ENCODE data around the gene HOATZ. TPM values are rescaled to one million over a fixed set of nuclear protein-coding genes. Genes with fewer than 3 reads are reported as not detected.

HOATZ gene
- total and polyA plus RNA-seq, 2 donors (not counting 1 experiment from before 2014, with no cell fraction given), result not detected

DNA sequence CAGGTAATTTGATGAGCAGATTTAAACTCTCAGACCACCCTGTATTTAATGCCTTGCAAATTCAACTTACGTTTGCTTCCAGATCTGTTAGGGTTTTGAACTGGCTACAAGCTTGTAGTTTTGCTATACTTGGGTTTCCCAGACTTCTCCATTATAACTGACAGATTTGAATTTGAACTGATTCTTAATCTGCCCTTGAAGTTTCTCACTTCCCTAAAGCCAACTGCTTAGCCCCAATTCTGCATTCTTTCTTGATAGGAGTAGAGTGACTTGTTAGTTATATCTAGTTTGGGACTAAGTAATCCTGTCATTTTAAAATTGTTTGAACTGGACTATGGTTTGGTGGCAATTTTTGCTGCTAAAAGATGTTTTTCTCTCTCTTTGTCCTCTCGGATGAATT lies 35.7 kb downstream of the HOATZ start:
- H3K27me3 ChIP-seq (ENCODE audit: control insufficient read depth, insufficient read depth, low read length), result no peaks in the 10 kb centered on the region
- no peak for DNase-seq (ENCODE audit: low read depth in 2 of 2)
- peaks cover 18% of the 10 kb centered on the region for H3K36me3 ChIP-seq (ENCODE audit: control insufficient read depth, insufficient read depth, low read length)
- H3K79me2 ChIP-seq (ENCODE audit: control insufficient read depth, insufficient read depth, low read length), result no peaks in the 10 kb centered on the region
- H3K4me1 ChIP-seq (ENCODE audit: control insufficient read depth, extremely low read depth, insufficient read depth, low read length), result peaks cover 6% of the 10 kb centered on the region
- no peak overlapping the region for H3K4me2 ChIP-seq (ENCODE audit: extremely low read depth, insufficient read depth, low read length)
- H3K27ac ChIP-seq (ENCODE audit: insufficient read depth, low read length), result no peak overlapping the region
- no peaks in the 10 kb centered on the region for H4K20me1 ChIP-seq (ENCODE audit: control insufficient read depth, extremely low read depth, insufficient read depth, low read length)
- H3K9ac ChIP-seq (ENCODE audit: insufficient read depth, low read length), result no peak overlapping the region
- H3K4me3 ChIP-seq (replicated peaks in 1 of 4; ENCODE audit: control extremely low read depth in 1 of 4, insufficient read depth in 1 of 4, low read depth in 3 of 4, low read length in 4 of 4), result no peak overlapping the region
- H3K9me3 ChIP-seq (ENCODE audit: control insufficient read depth, insufficient read depth, low read depth, low read length), result no peaks in the 10 kb centered on the region
- no peak overlapping the region for H2AFZ ChIP-seq (ENCODE audit: low read length)
- no peak for TF ChIP-seq EZH2 (IDR thresholded peaks at IDR 0.05; ENCODE audit: low read length, missing control alignments)
- TF ChIP-seq, protein P1, sequence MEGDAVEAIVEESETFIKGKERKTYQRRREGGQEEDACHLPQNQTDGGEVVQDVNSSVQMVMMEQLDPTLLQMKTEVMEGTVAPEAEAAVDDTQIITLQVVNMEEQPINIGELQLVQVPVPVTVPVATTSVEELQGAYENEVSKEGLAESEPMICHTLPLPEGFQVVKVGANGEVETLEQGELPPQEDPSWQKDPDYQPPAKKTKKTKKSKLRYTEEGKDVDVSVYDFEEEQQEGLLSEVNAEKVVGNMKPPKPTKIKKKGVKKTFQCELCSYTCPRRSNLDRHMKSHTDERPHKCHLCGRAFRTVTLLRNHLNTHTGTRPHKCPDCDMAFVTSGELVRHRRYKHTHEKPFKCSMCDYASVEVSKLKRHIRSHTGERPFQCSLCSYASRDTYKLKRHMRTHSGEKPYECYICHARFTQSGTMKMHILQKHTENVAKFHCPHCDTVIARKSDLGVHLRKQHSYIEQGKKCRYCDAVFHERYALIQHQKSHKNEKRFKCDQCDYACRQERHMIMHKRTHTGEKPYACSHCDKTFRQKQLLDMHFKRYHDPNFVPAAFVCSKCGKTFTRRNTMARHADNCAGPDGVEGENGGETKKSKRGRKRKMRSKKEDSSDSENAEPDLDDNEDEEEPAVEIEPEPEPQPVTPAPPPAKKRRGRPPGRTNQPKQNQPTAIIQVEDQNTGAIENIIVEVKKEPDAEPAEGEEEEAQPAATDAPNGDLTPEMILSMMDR (conservative IDR thresholded peaks at IDR 0.05 in 1 of 2, IDR thresholded peaks at IDR 0.05 in 1 of 2; ENCODE audit: low read depth in 1 of 2, low read length in 2 of 2), result no peak

DNA sequence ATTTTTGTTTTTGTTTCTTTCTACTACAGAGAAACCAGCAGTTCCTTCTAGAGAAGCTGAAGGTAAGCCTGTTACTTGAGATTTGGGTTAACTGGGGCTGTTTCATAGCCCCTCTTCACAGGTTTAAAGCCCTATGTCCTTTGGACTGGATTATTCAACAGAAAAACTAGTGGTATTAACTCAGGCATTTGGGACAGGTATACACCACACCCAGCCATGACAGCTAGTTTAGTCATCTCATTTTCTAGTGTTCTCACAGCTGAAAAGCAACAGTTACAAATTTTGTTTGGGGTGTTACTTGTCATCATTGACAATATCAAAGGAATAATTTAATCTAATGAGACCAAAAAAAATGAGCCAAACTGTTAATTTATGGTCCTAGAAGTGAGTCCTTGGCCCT lies 40.0 kb downstream of the HOATZ start:
- Histone ChIP-seq H3K4me2 (ENCODE audit: extremely low read depth, insufficient read depth, low read length) (no peak overlapping the region), H3K4me1 (ENCODE audit: control insufficient read depth, extremely low read depth, insufficient read depth, low read length) (peaks cover 22% of the 10 kb centered on the region), H3K36me3 (ENCODE audit: control insufficient read depth, insufficient read depth, low read length) (peaks cover 8% of the 10 kb centered on the region), H3K9ac (ENCODE audit: insufficient read depth, low read length) (no peak overlapping the region), H3K79me2 (ENCODE audit: control insufficient read depth, insufficient read depth, low read length) (no peaks in the 10 kb centered on the region), H3K27ac (ENCODE audit: insufficient read depth, low read length) (no peak overlapping the region), H4K20me1 (ENCODE audit: control insufficient read depth, extremely low read depth, insufficient read depth, low read length) (no peaks in the 10 kb centered on the region), H3K4me3 (replicated peaks in 1 of 4; ENCODE audit: control extremely low read depth in 1 of 4, insufficient read depth in 1 of 4, low read depth in 3 of 4, low read length in 4 of 4) (no peak overlapping the region), H3K9me3 (ENCODE audit: control insufficient read depth, insufficient read depth, low read depth, low read length) (peaks cover 2% of the 10 kb centered on the region), H3K27me3 (ENCODE audit: control insufficient read depth, insufficient read depth, low read length) (no peaks in the 10 kb centered on the region), H2AFZ (ENCODE audit: low read length) (no peak overlapping the region)
- TF ChIP-seq, protein P1 (conservative IDR thresholded peaks at IDR 0.05 in 1 of 2, IDR thresholded peaks at IDR 0.05 in 1 of 2; ENCODE audit: low read depth in 1 of 2, low read length in 2 of 2), result no peak
- TF ChIP-seq EZH2 (IDR thresholded peaks at IDR 0.05; ENCODE audit: low read length, missing control alignments), result no peak
- DNase-seq (ENCODE audit: low read depth in 2 of 2), result no peak

DNA sequence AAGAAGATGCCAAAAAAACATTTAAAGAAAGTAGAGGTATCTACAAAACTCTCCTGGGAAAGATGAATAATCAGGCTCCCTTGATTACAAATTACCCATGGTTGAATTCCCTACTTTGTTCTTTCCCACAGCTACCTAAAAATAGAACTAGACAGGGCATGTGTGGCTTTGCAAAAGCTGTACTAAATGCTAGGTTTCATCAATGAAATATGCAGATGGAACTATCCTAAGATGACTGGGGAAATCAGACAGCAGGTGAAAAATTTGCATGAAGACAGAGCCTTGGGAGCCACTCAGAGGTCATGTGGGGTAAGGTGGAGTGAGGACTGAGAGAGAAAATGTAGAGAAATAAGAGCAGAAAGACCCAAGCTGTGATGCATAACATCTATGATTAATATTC lies 40.7 kb downstream of the HOATZ start:
- no peak overlapping the region for H2AFZ ChIP-seq (ENCODE audit: low read length)
- no peaks in the 10 kb centered on the region for H3K27me3 ChIP-seq (ENCODE audit: control insufficient read depth, insufficient read depth, low read length)
- H3K9me3 ChIP-seq (ENCODE audit: control insufficient read depth, insufficient read depth, low read depth, low read length), result peaks cover 2% of the 10 kb centered on the region
- H3K4me3 ChIP-seq (replicated peaks in 1 of 4; ENCODE audit: control extremely low read depth in 1 of 4, insufficient read depth in 1 of 4, low read depth in 3 of 4, low read length in 4 of 4), result no peak overlapping the region
- DNase-seq (ENCODE audit: low read depth in 2 of 2), result peak in 1 of 2 donors; percentile 93
- no peaks in the 10 kb centered on the region for H3K79me2 ChIP-seq (ENCODE audit: control insufficient read depth, insufficient read depth, low read length)
- no peak overlapping the region for H3K4me2 ChIP-seq (ENCODE audit: extremely low read depth, insufficient read depth, low read length)
- no peaks in the 10 kb centered on the region for H4K20me1 ChIP-seq (ENCODE audit: control insufficient read depth, extremely low read depth, insufficient read depth, low read length)
- H3K9ac ChIP-seq (ENCODE audit: insufficient read depth, low read length), result no peak overlapping the region
- H3K4me1 ChIP-seq (ENCODE audit: control insufficient read depth, extremely low read depth, insufficient read depth, low read length), result peaks cover 26% of the 10 kb centered on the region
- no peak overlapping the region for H3K27ac ChIP-seq (ENCODE audit: insufficient read depth, low read length)
- peaks cover 13% of the 10 kb centered on the region for H3K36me3 ChIP-seq (ENCODE audit: control insufficient read depth, insufficient read depth, low read length)
- TF ChIP-seq, protein P1 (conservative IDR thresholded peaks at IDR 0.05 in 1 of 2, IDR thresholded peaks at IDR 0.05 in 1 of 2; ENCODE audit: low read depth in 1 of 2, low read length in 2 of 2), result no peak

Measured in fibroblast of lung (primary cell).